Left ventricle myocardium inferior (tissue), 1 donor: ENCODE results near the gene ANKRD1. TPM values are rescaled to one million over a fixed set of nuclear protein-coding genes. Genes with fewer than 3 reads are reported as not detected.

ENCODE experiments used
- DNase-seq: peaks from one replicate; pipeline ENCODE4 v3.0.0-alpha.2; 2020
- H3K27ac ChIP-seq: fragments of 200-600 bp; replicated peaks from 2 replicates; pipeline ENCODE4 v1.8.0; 2021
- H3K27me3 ChIP-seq: fragments of 200-600 bp; 2 replicates; pipeline ENCODE4 v1.8.0; 2021; ENCODE audit warnings: low read depth
- H3K36me3 ChIP-seq: fragments of 200-600 bp; 2 replicates; pipeline ENCODE4 v1.8.0; 2021
- H3K4me1 ChIP-seq: fragments of 200-600 bp; 2 replicates; pipeline ENCODE4 v1.8.0; 2021
- H3K4me3 ChIP-seq: fragments of 200-600 bp; 2 replicates; pipeline ENCODE4 v1.8.0; 2021; ENCODE audit warnings: mild to moderate bottlenecking, moderate library complexity
- H3K9me3 ChIP-seq: fragments of 200-600 bp; replicated peaks from 2 replicates; pipeline ENCODE4 v1.8.0; 2021
- CTCF ChIP-seq: fragments of 200-600 bp; IDR thresholded peaks from 2 replicates; pipeline ENCODE4 v1.8.0; 2021; ENCODE audit warnings: antibody characterized with exemption, mild to moderate bottlenecking, borderline replicate concordance
- intact Hi-C: fragments of 100-400 bp; cut with micrococcal nuclease; formaldehyde crosslinking; loops from one replicate; pipeline ENCODE4 v1.11.0; 2022
- total RNA-seq: library from RNA; stranded (reverse); fragmentation: NEBNext Ultra II Directional; extraction: Animal tissue kit (Norgen Biotek cat#: 25700); gene quantifications from one replicate; pipeline ENCODE4 v1.2.1, GENCODE V29; 2021
- donor health status: DM: no; HTN: yes; CAD: no; lungs with severe emphysema.

The ANKRD1 gene
- total RNA-seq, 1 donor from 2014 or later = 2,047 TPM

DNA sequence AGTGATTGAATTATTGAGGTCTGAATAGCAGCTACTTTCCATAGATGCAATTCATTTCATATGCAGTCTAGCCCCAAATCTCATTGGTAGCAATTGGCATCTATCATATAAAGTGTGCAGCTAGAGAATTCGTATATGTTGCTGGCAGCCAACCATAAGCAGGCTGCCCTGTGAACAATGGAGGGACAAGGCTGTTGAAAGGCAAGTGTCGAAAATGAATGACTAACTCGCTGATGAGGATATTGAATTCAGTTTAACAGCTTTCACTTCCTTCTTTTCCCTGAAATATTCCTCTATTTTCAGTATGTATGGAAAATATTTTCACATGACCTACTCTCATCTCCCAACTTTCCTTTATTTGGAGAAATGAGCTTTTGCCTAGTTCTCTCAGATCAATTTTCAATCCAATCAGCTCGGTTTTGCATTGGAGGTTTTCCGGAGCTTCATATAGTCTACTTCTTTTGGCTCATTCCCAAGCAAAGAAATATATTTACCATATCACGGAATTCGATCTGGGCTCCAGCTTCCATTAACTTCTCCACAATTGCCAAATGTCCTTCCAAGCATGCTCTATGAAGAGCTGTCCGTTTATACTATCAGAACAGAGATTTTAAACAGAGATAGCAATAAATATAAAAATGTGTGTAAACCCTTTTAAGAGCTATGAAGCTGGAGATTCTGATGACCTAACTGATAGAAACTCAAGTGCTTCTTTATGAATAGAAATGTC is 3.5 kb downstream of the ANKRD1 start:
- DNase-seq = no peak
- no peak for TF ChIP-seq CTCF
- Histone ChIP-seq H3K36me3 (peaks cover 34% of the 10 kb centered on the region), H3K9me3 (no peaks in the 10 kb centered on the region), H3K4me3 (peak overlapping the region; percentile 69), H3K27me3 (no peaks in the 10 kb centered on the region), H3K4me1 (peaks cover under 1% of the 10 kb centered on the region), H3K27ac (peak overlapping the region; percentile 88)
- intact Hi-C loops = no loop called here

DNA sequence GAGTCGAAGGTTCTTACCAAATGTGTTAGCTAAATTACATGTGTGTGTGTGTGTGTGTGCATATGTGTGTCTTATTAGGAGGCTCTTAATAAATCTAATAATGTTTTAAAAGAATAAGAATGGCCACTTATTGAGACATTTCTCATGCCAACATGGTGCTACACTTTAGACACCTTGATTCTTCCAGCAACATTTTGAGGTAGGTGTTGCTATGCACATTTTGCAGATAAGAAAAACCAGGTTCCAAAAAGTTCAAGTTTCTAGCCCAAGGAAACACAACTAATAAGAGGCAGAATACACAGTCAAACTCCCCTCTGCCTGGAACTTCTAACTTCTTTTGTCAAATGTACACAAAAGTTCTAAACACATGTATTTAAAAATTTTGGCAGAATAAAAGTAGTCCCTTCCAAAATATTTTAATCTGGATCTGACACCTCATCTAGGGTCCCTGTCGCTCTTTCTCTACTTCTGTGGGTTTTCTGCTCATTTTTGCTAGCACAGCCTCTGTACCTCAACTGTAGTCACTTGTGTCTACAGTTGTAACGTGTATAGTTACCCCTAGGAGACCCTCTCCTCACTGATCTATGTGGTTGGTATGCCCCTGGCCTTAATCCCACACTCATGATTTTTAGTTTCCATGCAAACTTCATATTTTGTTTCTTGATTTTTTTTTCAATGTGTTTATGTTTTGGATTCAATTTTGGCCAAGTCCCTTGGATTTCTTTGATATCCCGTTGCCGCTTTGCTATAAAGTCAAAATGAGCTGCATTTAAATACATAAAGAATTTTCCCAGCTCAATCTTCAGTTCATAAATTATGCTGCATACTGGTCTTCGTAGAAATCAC is 4.3 kb downstream of the ANKRD1 start:
- Histone ChIP-seq H3K36me3 (peaks cover 34% of the 10 kb centered on the region), H3K4me3 (peak overlapping the region; percentile 69), H3K27ac (peak overlapping the region; percentile 88), H3K4me1 (peaks cover 8% of the 10 kb centered on the region), H3K9me3 (no peaks in the 10 kb centered on the region), H3K27me3 (no peaks in the 10 kb centered on the region)
- TF ChIP-seq CTCF = no peak
- intact Hi-C loops = no loop called here
- no peak for DNase-seq

DNA sequence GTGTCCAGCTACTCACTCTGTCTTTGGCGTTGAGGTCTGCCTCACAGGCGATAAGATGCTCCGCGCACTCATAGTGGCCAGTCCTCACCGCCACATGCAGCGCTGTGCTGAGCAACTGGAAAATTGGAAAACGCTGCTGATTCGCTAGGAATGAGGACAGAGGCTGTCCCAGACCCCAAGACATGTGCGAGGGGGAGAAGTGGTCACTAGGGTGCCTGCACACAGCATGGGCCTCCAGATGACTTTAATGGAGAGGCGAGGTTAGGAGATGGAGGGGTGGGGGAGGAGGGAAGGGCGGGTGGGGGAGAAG is 5.2 kb downstream of the ANKRD1 start:
- Histone ChIP-seq H3K4me3 (peak overlapping the region; percentile 16), H3K36me3 (peaks cover 34% of the 10 kb centered on the region), H3K27me3 (no peaks in the 10 kb centered on the region), H3K27ac (peak overlapping the region; percentile 54), H3K4me1 (peaks cover 8% of the 10 kb centered on the region), H3K9me3 (no peaks in the 10 kb centered on the region)
- no peak for DNase-seq
- TF ChIP-seq CTCF = no peak
- intact Hi-C loops = no loop called here

DNA sequence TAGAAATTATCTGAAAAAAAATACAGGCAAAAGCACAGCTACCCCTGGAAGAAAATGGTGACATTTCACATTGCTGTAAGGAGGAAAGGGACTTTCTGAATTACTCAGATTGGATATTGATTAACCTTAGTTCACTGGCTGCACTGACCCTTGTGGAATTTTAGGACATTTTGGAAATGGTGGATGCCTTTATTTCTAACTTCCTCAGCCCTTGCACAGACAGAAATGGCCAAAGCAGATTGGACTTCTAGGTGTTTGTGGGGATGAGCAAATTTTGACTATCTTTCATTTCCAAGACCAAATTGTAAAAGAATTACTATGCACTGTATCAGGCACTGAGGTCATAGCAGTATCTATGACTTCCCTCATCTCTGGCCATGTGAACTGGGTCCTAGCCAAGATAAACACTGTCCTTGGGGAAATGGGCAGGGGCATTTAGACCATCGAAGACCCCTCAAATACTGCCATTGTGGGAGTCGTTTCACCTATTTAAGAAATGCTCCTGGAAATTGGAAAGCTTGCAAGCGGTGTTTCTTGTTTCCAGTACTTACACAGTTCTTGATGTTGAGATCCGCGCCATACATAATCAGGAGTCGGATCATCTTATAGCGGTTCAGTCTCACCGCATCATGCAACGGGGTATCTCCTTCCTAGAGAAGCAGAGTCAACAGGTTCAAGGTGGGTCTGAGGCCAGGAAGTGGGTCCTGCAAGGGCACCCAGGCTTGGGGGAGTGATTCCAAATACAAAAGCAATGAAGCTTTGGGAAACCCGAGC is 5.7 kb downstream of the ANKRD1 start:
- H3K4me3 ChIP-seq = peak overlapping the region; percentile 16
- intact Hi-C loops = no loop called here
- no peak for TF ChIP-seq CTCF
- H3K36me3 ChIP-seq = peaks cover 34% of the 10 kb centered on the region
- H3K9me3 ChIP-seq = no peaks in the 10 kb centered on the region
- no peak for DNase-seq
- peak overlapping the region; percentile 54 for H3K27ac ChIP-seq
- no peaks in the 10 kb centered on the region for H3K27me3 ChIP-seq
- H3K4me1 ChIP-seq = peaks cover 8% of the 10 kb centered on the region

DNA sequence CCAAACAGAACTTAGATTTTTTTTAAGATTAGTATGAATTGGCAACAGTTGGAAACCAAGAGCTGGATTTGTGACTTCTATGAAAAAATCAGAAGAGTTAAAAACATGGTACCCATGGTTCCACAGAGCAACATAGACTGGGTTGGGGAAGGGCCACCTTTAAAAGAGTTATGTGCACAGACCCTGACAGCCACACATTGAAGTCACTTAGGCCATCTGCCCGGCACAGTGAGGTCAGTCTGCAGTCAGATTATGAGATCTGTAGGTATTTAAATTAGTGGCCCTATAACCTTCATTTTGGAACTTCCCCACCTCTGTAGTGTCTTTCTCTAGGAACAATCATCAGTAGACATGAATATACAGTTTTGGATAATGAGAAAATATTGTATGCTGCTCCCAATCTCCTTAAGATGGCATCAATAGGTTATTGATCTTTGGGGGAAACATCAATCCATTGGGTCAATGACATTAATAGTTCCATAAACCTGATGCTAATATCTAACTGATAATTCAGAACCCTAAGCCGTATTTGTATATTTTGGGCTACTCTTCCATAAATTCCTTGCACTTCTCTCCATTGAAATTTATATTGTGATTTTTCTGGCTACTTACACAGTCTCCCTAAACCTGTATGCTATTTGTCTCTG is 7.0 kb downstream of the ANKRD1 start:
- no peaks in the 10 kb centered on the region for H3K9me3 ChIP-seq
- no peak for TF ChIP-seq CTCF
- peaks cover 8% of the 10 kb centered on the region for H3K4me1 ChIP-seq
- H3K4me3 ChIP-seq = no peak overlapping the region
- peak overlapping the region; percentile 4 for H3K27ac ChIP-seq
- no peak for DNase-seq
- intact Hi-C loops = no loop called here
- no peaks in the 10 kb centered on the region for H3K27me3 ChIP-seq
- peaks cover 27% of the 10 kb centered on the region for H3K36me3 ChIP-seq
